K562 (cell line): ENCODE results near the gene OARD1. TPM values are rescaled to one million over a fixed set of nuclear protein-coding genes. Genes with fewer than 3 reads are reported as not detected.
A peak's percentile ranks its signal among the peaks of the same experiment; 100 is the strongest.

Experiments used
- ADNP ChIP-seq: fragments of 200-800 bp; sonication (Bioruptor generic); IDR thresholded peaks from 2 replicates; pipeline ENCODE4 v1.6.1; 2016; ENCODE audit warnings: missing genetic modification characterization, missing compliant biosample characterization
- ARNT ChIP-seq, 2 experiments: fragments of 450-650 bp; IDR thresholded peaks; 2 replicates each; pipeline ENCODE4 v1.6.1; 2016; ENCODE audit warnings: mild to moderate bottlenecking in 1 of 2
- BDP1 ChIP-seq: IDR thresholded peaks from 3 replicates; pipeline ENCODE4 v1.6.1; 2011; ENCODE audit not compliant: insufficient read length, insufficient read depth
- CBX1 ChIP-seq: sonication (generic); IDR thresholded peaks from 2 replicates; pipeline ENCODE4 v1.6.1; 2016; ENCODE audit warnings: antibody characterized with exemption, low read depth, mild to moderate bottlenecking
- CTCF ChIP-seq, 3 experiments: IDR thresholded peaks in 2 of 3; conservative IDR thresholded peaks in 1 of 3; 2 replicates each; pipeline ENCODE4 v1.5.1; 2011 to 2012; ENCODE audit warnings: low read length in 3 of 3, mild to moderate bottlenecking in 3 of 3, control low read depth in 2 of 3, improper control_type of control experiment in 1 of 3, inconsistent platforms in 1 of 3, low read depth in 1 of 3, mixed read lengths in 1 of 3, moderate library complexity in 1 of 3; ENCODE audit not compliant: insufficient read depth in 2 of 3
- EHMT2 ChIP-seq: fragments of 450-650 bp; IDR thresholded peaks from 2 replicates; pipeline ENCODE4 v1.6.1; 2018; ENCODE audit warnings: antibody characterized with exemption
- GMEB1 ChIP-seq: fragments of 250-450 bp; sonication (Bioruptor Pico); IDR thresholded peaks from 2 replicates; pipeline ENCODE4 v1.4.0; 2020; ENCODE audit warnings: mild to moderate bottlenecking
- HMGN3 ChIP-seq: IDR thresholded peaks from 2 replicates; pipeline ENCODE4 v1.6.1; 2011; ENCODE audit warnings: borderline replicate concordance, low read depth, mild to moderate bottlenecking, mixed read lengths, low read length; ENCODE audit not compliant: insufficient read length; ENCODE audit errors: extremely low read depth
- KAT2B ChIP-seq: IDR thresholded peaks from one replicate; pipeline ENCODE4 v1.6.1; 2012; ENCODE audit warnings: low read depth, mild to moderate bottlenecking, control low read depth, inconsistent platforms, low read length, moderate library complexity
- MCM2 ChIP-seq: fragments of 450-650 bp; IDR thresholded peaks from 2 replicates; pipeline ENCODE4 v1.6.1; 2017; ENCODE audit warnings: low read depth, mild to moderate bottlenecking
- MCM7 ChIP-seq, 2 experiments: fragments of 450-650 bp; IDR thresholded peaks; 2 replicates each; pipeline ENCODE4 v1.6.1; 2016 to 2018
- MIER1 ChIP-seq: fragments of 450-650 bp; IDR thresholded peaks from 2 replicates; pipeline ENCODE4 v1.6.1; 2016; ENCODE audit warnings: antibody characterized with exemption, mild to moderate bottlenecking, low read depth
- MLLT1 ChIP-seq, 2 experiments: fragments of 450-650 bp; IDR thresholded peaks; 2 replicates each; pipeline ENCODE4 v1.6.1; 2016
- POLR3G ChIP-seq: IDR thresholded peaks from 2 replicates; pipeline ENCODE4 v1.6.1; 2011; ENCODE audit not compliant: insufficient read length, insufficient replicate concordance; ENCODE audit errors: extremely low read depth
- RBM39 ChIP-seq: fragments of 200-400 bp; formaldehyde crosslinking; optimal IDR thresholded peaks from 2 replicates; pipeline ENCODE3; 2018; ENCODE audit warnings: low read depth, low read length
- RCOR1 ChIP-seq, 2 experiments: IDR thresholded peaks; 2 replicates each; pipeline ENCODE4 v1.6.1; 2012; ENCODE audit warnings: low read depth in 2 of 2, low read length in 2 of 2, borderline replicate concordance in 1 of 2, improper control_type of control experiment in 1 of 2
- SNIP1 ChIP-seq: fragments of 450-650 bp; IDR thresholded peaks from 2 replicates; pipeline ENCODE4 v1.7.1; 2017; ENCODE audit warnings: low read depth, mild to moderate bottlenecking
- TCF3 ChIP-seq: sonication (generic); formaldehyde crosslinking; IDR thresholded peaks from 2 replicates; pipeline ENCODE4 v1.4.0; 2020; ENCODE audit warnings: mild to moderate bottlenecking, missing genetic modification reagents
- UBTF ChIP-seq, 2 experiments: IDR thresholded peaks; 2 replicates each; pipeline ENCODE4 v1.6.1; 2012; ENCODE audit warnings: improper control_type of control experiment in 2 of 2, low read depth in 2 of 2, low read length in 2 of 2, borderline replicate concordance in 1 of 2
- ZC3H11A ChIP-seq: IDR thresholded peaks from 2 replicates; pipeline ENCODE4 v1.6.1; 2012; ENCODE audit warnings: low read depth, low read length, improper control_type of control experiment
- ZNF121 ChIP-seq: sonication (generic); formaldehyde crosslinking; conservative IDR thresholded peaks from 2 replicates; pipeline ENCODE4 v1.8.0; 2022; ENCODE audit warnings: missing genetic modification reagents
- polyA plus RNA-seq, 8 experiments: library from polyadenylated mRNA; depleted of rRNA in 4 of 8; stranded (reverse) in 5 of 8; unstranded in 3 of 8; fragments of >200 nt; fragmentation: Nextera tagmentation in 2 of 8; fragmentation: Illumina TruSeq in 1 of 8; extraction: Ambion mirVana in 2 of 8; extraction: Trizol in 1 of 8; gene quantifications; 2 replicates each; pipeline versions ENCODE4 v1.2.1 to v1.2.3, GENCODE V29; 2011 to 2014; ENCODE audit warnings: inconsistent platforms in 1 of 8, missing spikeins in 1 of 8
- total RNA-seq, 7 experiments: library from RNA; depleted of rRNA in 6 of 7; stranded (reverse); fragments of >200 nt in 6 of 7; fragmentation: Illumina TruSeq in 2 of 7; extraction: Trizol in 2 of 7; gene quantifications; 2 replicates each; pipeline versions ENCODE4 v1.2.1 to v1.2.3, GENCODE V29; 2011 to 2021; ENCODE audit warnings: low replicate concordance in 1 of 7

The OARD1 gene
- total and polyA plus RNA-seq, 9 of the 15 experiments (the other 6 are each of a cell fraction or from before 2014, with no cell fraction given): 43.4 to 88.3 (median 61.1) TPM

GRCh38 chr6:41073203-41073967, 1.2 kb upstream of the OARD1 start (continued):
- no peak for TF ChIP-seq MLLT1 (IDR thresholded peaks at IDR 0.05)
- TF ChIP-seq MIER1: no peak
- TF ChIP-seq SNIP1: no peak
- no peak for TF ChIP-seq BDP1
- peak; percentile 44 to 54 (median 45); a peak in 4 of 6 replicates for TF ChIP-seq CTCF (IDR thresholded peaks at IDR 0.05 in 2 of 3, conservative IDR thresholded peaks at IDR 0.05 in 1 of 3; ENCODE audit: insufficient read depth in 2 of 3, low read depth in 1 of 3, low read length in 3 of 3)
- no peak for TF ChIP-seq ZC3H11A
- TF ChIP-seq RBM39: no peak
- no peak; the same call in 1 of the 2 replicates for TF ChIP-seq TCF3 (CRISPR knock-in tag)
- no peak for TF ChIP-seq ARNT (IDR thresholded peaks at IDR 0.05)
- peak; percentile 83 for TF ChIP-seq HMGN3
- no peak for TF ChIP-seq ZNF121 (CRISPR knock-in tag)
- no peak for TF ChIP-seq GMEB1 (CRISPR knock-in tag)
- TF ChIP-seq UBTF (IDR thresholded peaks at IDR 0.05; ENCODE audit: borderline replicate concordance in 1 of 2, low read depth in 2 of 2, low read length in 2 of 2): peak; percentile 98 to 99
- peak; percentile 82; the same call in 1 of the 2 replicates for TF ChIP-seq CBX1
- TF ChIP-seq MCM7 (IDR thresholded peaks at IDR 0.05): no peak
- TF ChIP-seq ADNP: no peak
- TF ChIP-seq KAT2B: no peak
- no peak; a peak in 1 of 4 replicates for TF ChIP-seq RCOR1 (IDR thresholded peaks at IDR 0.05; ENCODE audit: borderline replicate concordance in 1 of 2, low read depth in 2 of 2, low read length in 2 of 2)
- no peak for TF ChIP-seq EHMT2
- TF ChIP-seq MCM2: no peak
- TF ChIP-seq POLR3G: no peak
